HG03135 (cell line): ENCODE measurements around the gene ZC3H15.
"Not testable (repeated sequence)": the region's sequence is repeated elsewhere in the genome, so short reads cannot be mapped to it uniquely, and the experiment has no call there.

Source experiments
- ATAC-seq: cut with Tn5 transposase; IDR thresholded peaks from one replicate; pipeline ENCODE4 v1.9.1; 2021; ENCODE audit warnings: mild to moderate bottlenecking, moderate library complexity; ENCODE audit not compliant: unreplicated experiment

Gene ZC3H15

GRCh38 chr2:186493564-186494085 is 7.6 kb downstream of the ZC3H15 start:
- ATAC-seq = no peak

- ATAC-seq = no peak
These were observed 10.3 kb downstream of the ZC3H15 start for GRCh38 chr2:186496401-186496800.

- no peak for ATAC-seq
These were observed 11.9 kb downstream of the ZC3H15 start for GRCh38 chr2:186497928-186498327.

- ATAC-seq = no peak
These were observed 12.8 kb downstream of the ZC3H15 start for GRCh38 chr2:186498834-186499233.

- peak; percentile 61 for ATAC-seq
These were observed 18.0 kb downstream of the ZC3H15 start for GRCh38 chr2:186503827-186504606.

GRCh38 chr2:186508263-186508662 is 22.2 kb downstream of the ZC3H15 start:
- no peak for ATAC-seq

GRCh38 chr2:186515376-186515775 is 29.3 kb downstream of the ZC3H15 start:
- no peak for ATAC-seq

GRCh38 chr2:186516396-186516795 is 30.3 kb downstream of the ZC3H15 start:
- no peak for ATAC-seq

GRCh38 chr2:186517090-186517489 is 31.0 kb downstream of the ZC3H15 start:
- ATAC-seq = no peak

GRCh38 chr2:186518291-186518690 is 32.2 kb downstream of the ZC3H15 start:
- no peak for ATAC-seq

GRCh38 chr2:186518945-186519344 is 32.9 kb downstream of the ZC3H15 start:
- no peak for ATAC-seq

- not testable (repeated sequence) for ATAC-seq
These were observed 35.6 kb downstream of the ZC3H15 start for GRCh38 chr2:186521570-186522153.

GRCh38 chr2:186522450-186522849 is 36.4 kb downstream of the ZC3H15 start:
- ATAC-seq = no peak

GRCh38 chr2:186523791-186524190 is 37.7 kb downstream of the ZC3H15 start:
- ATAC-seq = no peak

GRCh38 chr2:186526281-186526680 is 40.2 kb downstream of the ZC3H15 start:
- ATAC-seq = no peak

GRCh38 chr2:186530314-186530713 is 44.3 kb downstream of the ZC3H15 start:
- ATAC-seq = no peak

GRCh38 chr2:186531257-186531775 is 45.3 kb downstream of the ZC3H15 start:
- no peak for ATAC-seq

GRCh38 chr2:186532891-186533290 is 46.8 kb downstream of the ZC3H15 start:
- ATAC-seq = no peak

GRCh38 chr2:186533717-186534116 is 47.7 kb downstream of the ZC3H15 start:
- no peak for ATAC-seq

GRCh38 chr2:186534406-186534805 is 48.3 kb downstream of the ZC3H15 start:
- no peak for ATAC-seq

- no peak for ATAC-seq
These were observed 49.8 kb downstream of the ZC3H15 start for GRCh38 chr2:186535861-186536260.

- ATAC-seq = no peak
These were observed 51.0 kb downstream of the ZC3H15 start for GRCh38 chr2:186537019-186537418.
